Sigmoid colon (tissue), 7 donors: ENCODE measurements around the gene MAP1A. TPM values are rescaled to one million over a fixed set of nuclear protein-coding genes. Genes with fewer than 3 reads are reported as not detected.

Source experiments
- DNase-seq: peaks from one replicate; pipeline ENCODE4 v3.0.0-alpha.2; 2019
- H3K27ac ChIP-seq, 4 donors: fragments of 200-600 bp; sonication (generic); one replicate each; pipeline ENCODE4 v1.5.1; 2016 to 2019; ENCODE audit warnings: mild to moderate bottlenecking in 1 of 4
- H3K27me3 ChIP-seq, 3 donors: fragments of 200-600 bp; sonication (generic); one replicate each; pipeline ENCODE4 v1.5.1; 2019; ENCODE audit warnings: mild to moderate bottlenecking in 1 of 3
- H3K36me3 ChIP-seq, 4 donors: fragments of 200-600 bp; sonication (generic); one replicate each; pipeline ENCODE4 v1.5.1; 2016 to 2019
- H3K4me1 ChIP-seq, 4 donors: fragments of 200-600 bp; sonication (generic); one replicate each; pipeline ENCODE4 v1.5.1; 2017 to 2019
- H3K4me3 ChIP-seq, 4 donors: fragments of 200-600 bp; sonication (generic); one replicate each; pipeline ENCODE4 v1.5.1; 2017 to 2019; ENCODE audit warnings: mild to moderate bottlenecking in 2 of 4, moderate library complexity in 1 of 4
- H3K9me3 ChIP-seq, 4 donors: fragments of 200-600 bp in 3 of 4; sonication (generic) in 3 of 4; one replicate each; pipeline versions ENCODE4 v1.5.1 to v1.6.1; 2013 to 2019
- CTCF ChIP-seq, 4 experiments: fragments of 450-650 bp in 3 of 4; fragments of 200-600 bp in 1 of 4; IDR thresholded peaks; one replicate each; pipeline ENCODE4 v1.5.1; 2016 to 2019; ENCODE audit warnings: antibody characterized with exemption in 4 of 4, mild to moderate bottlenecking in 3 of 4, moderate library complexity in 2 of 4
- EP300 ChIP-seq, 4 donors: sonication (generic); formaldehyde crosslinking; IDR thresholded peaks; one replicate each; pipeline ENCODE4 v1.6.1; 2017; ENCODE audit warnings: antibody characterized with exemption in 4 of 4
- POLR2A ChIP-seq, 2 donors: fragments of 450-650 bp; IDR thresholded peaks; one replicate each; pipeline ENCODE4 v1.6.1; 2016; ENCODE audit warnings: antibody characterized with exemption in 2 of 2, mild to moderate bottlenecking in 2 of 2, moderate library complexity in 2 of 2
- POLR2AphosphoS5 ChIP-seq, 4 donors: sonication (generic); formaldehyde crosslinking; IDR thresholded peaks; one replicate each; pipeline ENCODE4 v1.6.1; 2017; ENCODE audit warnings: antibody characterized with exemption in 4 of 4
- WGBS, 2 donors: extraction: QIAGEN DNeasy Blood & Tissue Kit; methylation state at CpG; one replicate each; pipeline ENCODE4 v1.1.7; 2013; 5-methylcytosine and 5-hydroxymethylcytosine counted together
- intact Hi-C: fragments of 100-400 bp; cut with DNase I; formaldehyde crosslinking; loops from one replicate; pipeline ENCODE4 v1.15.1; 2023
- polyA plus RNA-seq, 3 donors: library from polyadenylated mRNA; stranded (reverse); fragments of 200-250 nt; gene quantifications; one replicate each; pipeline ENCODE4 v1.2.3, GENCODE V29; 2013
- total RNA-seq, 4 donors: library from RNA; depleted of rRNA; stranded (reverse); fragments of >200 nt; gene quantifications; one replicate each; pipeline ENCODE4 v1.1.0, GENCODE V29; 2016
- donor health status: healthy with polysubstance abuse.
- donor health status: Bipolar disorder and iron deficiency.
- donor health status: healthy.

MAP1A gene
- total and polyA plus RNA-seq, 7 donors = 0.23 to 61.2 (median 25.2) TPM

- no peak for DNase-seq
- TF ChIP-seq CTCF (IDR thresholded peaks at IDR 0.05) (no peak), EP300 (IDR thresholded peaks at IDR 0.05) (no peak), POLR2AphosphoS5 (IDR thresholded peaks at IDR 0.05) (no peak), POLR2A (IDR thresholded peaks at IDR 0.05) (no peak)
- Histone ChIP-seq H3K27me3 (no peaks in the 10 kb centered on the region), H3K4me1 (peaks cover 0 to 56% (median 49%) of the 10 kb centered on the region in 4 donors), H3K9me3 (no peaks in the 10 kb centered on the region), H3K27ac (peak overlapping the region; percentile 15 to 93 (median 90)), H3K4me3 (no peak overlapping the region), H3K36me3 (no peaks in the 10 kb centered on the region)
- intact Hi-C loops = no loop called here
- WGBS, 2 donors = 76 to 77% methylated on average over 1 of the region's 1 CpG
Measured at GRCh38 chr15:43513550-43513949, 3.9 kb upstream of the MAP1A start.

GRCh38 chr15:43514241-43515057 lies 3.0 kb upstream of the MAP1A start:
- no peak overlapping the region for H3K4me3 ChIP-seq
- no peak for DNase-seq
- H3K27me3 ChIP-seq = no peaks in the 10 kb centered on the region
- no peaks in the 10 kb centered on the region for H3K9me3 ChIP-seq
- no peaks in the 10 kb centered on the region for H3K36me3 ChIP-seq
- TF ChIP-seq EP300 (IDR thresholded peaks at IDR 0.05) = no peak
- no peak for TF ChIP-seq POLR2A (IDR thresholded peaks at IDR 0.05)
- TF ChIP-seq CTCF (IDR thresholded peaks at IDR 0.05) = peak in 3 of 4 experiments; percentile 30 to 59 (median 57)
- 52 to 67% methylated on average over 4 of the region's 4 CpGs for WGBS, 2 donors
- H3K27ac ChIP-seq = peak overlapping the region; percentile 15 to 93 (median 90)
- peaks cover 0 to 56% (median 45%) of the 10 kb centered on the region in 4 donors for H3K4me1 ChIP-seq
- intact Hi-C loops = no loop called here

GRCh38 chr15:43515741-43516140 lies 1.7 kb upstream of the MAP1A start:
- WGBS, 2 donors = 44 to 49% methylated on average over 2 of the region's 2 CpGs
- DNase-seq = no peak
- no peak overlapping the region for H3K4me3 ChIP-seq
- peaks cover 0 to 52% (median 40%) of the 10 kb centered on the region in 4 donors for H3K4me1 ChIP-seq
- TF ChIP-seq POLR2A (IDR thresholded peaks at IDR 0.05) (no peak), POLR2AphosphoS5 (IDR thresholded peaks at IDR 0.05) (no peak), EP300 (IDR thresholded peaks at IDR 0.05) (no peak), CTCF (IDR thresholded peaks at IDR 0.05) (no peak)
- H3K36me3 ChIP-seq = peaks cover 0 to 4% (median 3%) of the 10 kb centered on the region in 4 donors
- peak overlapping the region; percentile 87 to 93 (median 90) for H3K27ac ChIP-seq
- intact Hi-C loops = loop anchor here (2.0 kb wide), 1 partner anchor 75 kb away; no protein-coding TSS in a partner anchor
- no peaks in the 10 kb centered on the region for H3K27me3 ChIP-seq
- H3K9me3 ChIP-seq = no peaks in the 10 kb centered on the region

- DNase-seq = peak; percentile 79
- Histone ChIP-seq H3K4me3 (peak overlapping the region in 2 of 4 donors; percentile 61 to 68), H3K9me3 (no peaks in the 10 kb centered on the region), H3K27me3 (no peaks in the 10 kb centered on the region), H3K4me1 (peaks cover 0 to 50% (median 37%) of the 10 kb centered on the region in 4 donors), H3K27ac (peak overlapping the region; percentile 87 to 93 (median 90)), H3K36me3 (peaks cover 2 to 9% (median 8%) of the 10 kb centered on the region in 4 donors)
- peak in 2 of 4 donors; percentile 14 to 49 for TF ChIP-seq POLR2AphosphoS5 (IDR thresholded peaks at IDR 0.05)
- no peak for TF ChIP-seq CTCF (IDR thresholded peaks at IDR 0.05)
- 52 to 57% methylated on average over 5 of the region's 5 CpGs for WGBS, 2 donors
- intact Hi-C loops = loop anchor here (2.0 kb wide), 1 partner anchor 75 kb away; no protein-coding TSS in a partner anchor
Measured at GRCh38 chr15:43516185-43516584, 1.2 kb upstream of the MAP1A start.
